ENCODE results near the gene EDDM3A.
A peak's percentile ranks its signal among the peaks of the same experiment; 100 is the strongest.
"Not testable (repeated sequence)": the region's sequence is repeated elsewhere in the genome, so short reads cannot be mapped to it uniquely, and the experiment has no call there.

EDDM3A gene, protein sequence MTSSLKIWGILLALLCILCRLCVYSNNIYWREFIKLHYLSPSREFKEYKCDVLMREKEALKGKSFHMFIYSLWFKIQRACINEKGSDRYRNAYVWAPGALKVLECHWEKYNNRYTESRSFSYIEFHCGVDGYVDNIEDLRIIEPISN

DNA sequence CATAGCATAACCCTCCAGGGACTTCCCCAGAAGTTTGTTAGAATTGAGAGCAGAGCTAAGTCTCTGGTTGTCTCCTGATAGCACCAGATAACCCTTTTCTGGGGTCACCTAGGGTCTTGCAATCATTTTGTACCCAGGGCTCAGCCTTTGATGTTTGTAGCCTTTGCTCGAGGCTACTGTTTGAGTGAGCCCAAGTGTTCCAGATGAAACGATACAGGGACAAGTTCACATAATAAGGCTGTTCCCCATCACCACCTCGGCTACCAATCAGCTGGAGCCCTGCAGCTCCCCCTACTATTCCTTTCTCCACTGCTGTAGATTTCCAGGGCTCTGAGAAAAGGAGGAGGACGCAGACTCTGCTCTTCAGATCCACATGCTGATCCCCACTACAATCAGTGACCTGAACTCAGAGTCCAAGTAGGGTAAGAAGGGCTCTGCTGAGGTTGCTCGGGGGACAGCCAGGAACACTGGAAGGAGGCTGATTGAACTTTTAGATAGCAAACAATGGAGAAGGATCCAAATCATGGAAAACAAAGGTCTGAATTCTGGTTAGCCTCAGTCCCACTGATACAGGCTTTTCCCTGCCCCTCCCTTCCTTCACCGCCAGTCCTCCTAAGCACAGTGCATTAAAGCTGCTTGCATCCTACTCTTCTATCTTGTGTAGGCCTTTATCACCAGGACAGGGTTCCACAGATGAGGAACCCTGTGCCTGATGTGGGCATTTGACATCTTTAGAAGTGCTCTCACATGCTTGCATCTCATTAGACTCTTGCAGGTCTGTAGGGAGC is at the start of gene EDDM3A:
Gene EDDM3A (plus strand): TSS at position 317 of the 788 bp plus-strand sequence. CDS start 1,694 bp downstream, outside the sequence.
- DNase-seq, result no peak

GRCh38 chr14:20696764-20697163 is 48.9 kb upstream of the EDDM3A start:
- DNase-seq, result no peak

- no peak for DNase-seq
These were observed 48.2 kb upstream of the EDDM3A start for GRCh38 chr14:20697273-20698017.

- DNase-seq, result no peak
These were observed 47.7 kb upstream of the EDDM3A start for GRCh38 chr14:20698018-20698329.

DNA sequence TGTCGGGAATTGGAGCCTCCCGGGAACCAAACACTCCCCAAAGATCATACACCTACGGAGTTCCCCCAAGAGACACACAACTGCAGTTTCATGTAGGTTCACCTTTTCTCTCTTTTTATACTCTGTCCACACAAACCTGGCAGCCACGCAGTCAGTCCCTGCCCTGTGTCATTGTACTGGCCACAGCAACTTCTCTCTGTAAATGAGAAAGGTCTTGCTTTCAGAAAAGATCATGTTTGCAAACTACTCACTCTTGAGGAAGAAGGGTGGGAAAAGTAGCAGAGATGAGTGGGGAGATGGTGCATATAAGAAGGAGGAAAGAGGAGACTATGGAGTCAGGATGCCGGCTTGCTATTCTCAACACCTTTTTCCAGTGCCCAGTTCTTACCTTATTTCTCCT is 46.8 kb upstream of the EDDM3A start:
- DNase-seq, result no peak

GRCh38 chr14:20699931-20700330 is 45.8 kb upstream of the EDDM3A start:
- no peak for DNase-seq

GRCh38 chr14:20700965-20701364 is 44.7 kb upstream of the EDDM3A start:
- DNase-seq, result not testable (repeated sequence)

GRCh38 chr14:20706657-20707355 is 38.9 kb upstream of the EDDM3A start:
- no peak for DNase-seq

- no peak for DNase-seq
These were observed 38.1 kb upstream of the EDDM3A start for GRCh38 chr14:20707622-20708021.

- DNase-seq, result no peak
These were observed 34.4 kb upstream of the EDDM3A start for GRCh38 chr14:20711261-20711660.

DNA sequence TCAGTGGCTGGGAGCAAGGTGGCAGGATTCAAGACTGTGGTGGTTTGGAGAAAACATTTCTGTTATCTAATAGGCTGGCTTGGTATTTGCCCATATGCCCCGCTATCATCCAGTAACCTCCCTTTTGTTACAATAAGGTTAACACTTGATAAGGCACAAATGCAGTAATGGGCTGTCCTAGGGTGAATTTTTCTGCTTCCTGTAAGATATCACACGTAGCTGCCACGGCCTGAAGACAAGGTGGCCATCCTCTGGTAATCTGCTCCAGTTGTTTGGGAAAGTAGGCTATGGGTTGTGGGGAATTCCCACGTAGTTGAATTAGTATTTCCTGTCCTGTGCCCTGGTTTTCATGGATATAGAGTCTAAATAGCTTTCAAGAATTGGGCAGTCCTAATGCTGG is 34.0 kb upstream of the EDDM3A start:
- DNase-seq, result no peak

DNA sequence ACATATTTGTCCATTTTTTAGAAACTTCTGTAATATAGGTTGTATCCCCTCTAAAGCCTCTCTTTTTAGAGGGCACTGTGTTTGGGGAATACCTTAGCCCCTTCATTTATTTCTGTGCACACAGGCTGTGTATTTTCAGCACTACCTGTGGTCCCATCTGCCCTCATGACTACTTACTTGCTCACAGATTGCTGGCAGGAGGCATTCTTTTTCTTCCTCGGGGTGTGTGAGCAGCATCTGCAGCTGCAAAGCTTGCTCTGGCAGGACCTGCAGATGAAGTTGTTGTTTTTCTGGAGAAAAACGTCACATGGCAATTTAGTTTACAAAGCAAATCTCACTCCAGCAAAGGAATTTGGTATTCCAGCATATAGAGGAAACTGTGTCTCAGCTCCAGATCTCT is 32.8 kb upstream of the EDDM3A start:
- no peak for DNase-seq

- peak; percentile 15 for DNase-seq
These were observed 31.0 kb upstream of the EDDM3A start for GRCh38 chr14:20714593-20715250.

DNA sequence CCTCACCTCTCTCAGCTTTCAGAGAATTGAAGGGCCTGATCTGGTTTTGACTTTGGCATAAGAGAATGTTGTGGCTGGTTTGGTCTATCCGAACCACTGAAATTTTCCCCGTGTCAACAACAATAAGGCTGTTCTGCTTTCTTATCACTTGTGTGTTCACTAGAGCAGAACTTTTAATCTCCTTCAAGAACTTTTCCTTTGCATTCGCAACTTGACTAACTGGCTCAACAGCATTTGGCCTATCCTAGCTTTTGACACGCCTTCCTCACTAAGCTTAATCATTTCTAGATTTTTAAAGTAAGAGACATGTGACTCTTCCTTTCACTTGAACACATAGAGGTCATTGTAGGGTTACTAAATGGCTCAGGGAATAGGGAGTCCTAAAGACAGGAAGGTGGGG is 25.9 kb upstream of the EDDM3A start:
- DNase-seq, result no peak

DNA sequence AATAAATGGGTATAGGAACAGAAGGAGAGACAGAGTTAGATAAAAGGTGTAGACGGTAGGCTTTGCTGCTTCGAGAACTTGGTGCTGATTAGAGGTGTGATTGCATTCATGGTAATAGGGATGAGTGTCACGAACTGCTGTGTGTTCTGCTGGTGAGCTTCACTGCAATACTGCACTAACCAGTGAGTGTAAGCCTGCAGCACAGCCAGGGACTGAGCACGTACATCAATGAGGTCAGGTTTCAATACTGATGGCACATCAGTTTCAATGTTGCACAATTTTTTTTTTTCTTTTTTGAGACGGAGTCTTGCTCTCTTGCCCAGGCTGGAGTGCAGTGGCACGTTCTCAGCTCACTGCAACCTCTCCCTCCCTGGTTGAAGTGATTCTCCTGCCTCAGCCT is 24.9 kb upstream of the EDDM3A start:
- DNase-seq, result no peak

DNA sequence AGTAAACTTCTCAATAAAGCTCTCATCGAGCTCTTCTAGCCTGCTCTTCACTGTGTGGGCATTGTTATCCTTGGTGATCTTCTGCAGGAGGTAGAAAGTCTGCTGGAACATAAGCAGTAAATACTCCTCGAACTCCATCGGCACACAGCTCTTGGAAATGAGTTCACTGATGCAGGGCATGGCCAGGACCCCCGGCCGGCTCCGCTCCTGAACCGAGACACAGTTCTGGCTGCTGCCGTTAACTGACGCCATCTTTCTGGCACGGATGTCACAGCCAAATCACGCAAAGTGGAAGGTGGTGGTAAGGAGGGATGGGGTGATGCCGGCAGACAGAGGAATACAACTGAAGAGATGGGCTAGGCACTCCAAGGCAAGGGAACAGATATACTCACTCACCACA is 23.7 kb upstream of the EDDM3A start:
- no peak for DNase-seq

DNA sequence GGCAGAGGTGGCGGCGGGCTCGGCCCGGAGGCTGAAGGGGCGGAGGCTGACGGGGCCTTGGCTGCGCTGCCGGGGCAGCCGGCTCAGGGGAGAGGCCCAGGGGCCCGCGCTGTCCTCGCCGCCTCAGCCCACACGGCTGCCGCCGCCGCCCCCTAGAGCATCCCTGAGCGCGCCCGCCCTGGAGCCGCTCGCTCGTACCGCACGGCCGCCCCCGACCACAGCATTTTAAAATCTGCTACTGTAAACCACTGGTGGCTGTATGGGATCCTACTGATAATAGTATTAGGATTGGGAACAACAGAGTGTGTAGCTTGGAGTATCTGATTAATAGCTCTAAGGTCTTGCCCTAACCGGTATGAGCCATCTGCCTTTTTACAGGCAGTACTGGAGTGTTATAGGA is 22.2 kb upstream of the EDDM3A start:
- DNase-seq, result no peak

GRCh38 chr14:20726121-20726520 is 19.6 kb upstream of the EDDM3A start:
- not testable (repeated sequence) for DNase-seq

DNA sequence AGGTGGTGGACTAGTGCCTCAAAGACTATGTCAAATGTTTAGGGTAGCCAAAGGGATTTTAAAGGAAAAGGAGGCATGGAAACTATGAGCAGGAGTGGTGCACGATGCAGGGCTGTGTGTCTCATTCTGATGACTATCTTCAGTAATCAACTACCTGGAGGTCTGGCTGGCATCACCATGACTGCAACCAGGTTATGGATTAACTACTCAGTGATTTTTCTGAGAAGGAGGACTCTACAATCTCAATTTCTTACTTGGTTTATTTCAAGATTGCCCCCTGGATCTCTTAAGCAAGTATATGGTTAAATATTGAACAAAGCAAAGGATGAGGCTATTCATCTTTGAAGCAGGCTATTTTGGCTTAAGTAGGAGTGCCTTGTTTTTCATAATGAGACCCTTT is 19.2 kb upstream of the EDDM3A start:
- no peak for DNase-seq

DNA sequence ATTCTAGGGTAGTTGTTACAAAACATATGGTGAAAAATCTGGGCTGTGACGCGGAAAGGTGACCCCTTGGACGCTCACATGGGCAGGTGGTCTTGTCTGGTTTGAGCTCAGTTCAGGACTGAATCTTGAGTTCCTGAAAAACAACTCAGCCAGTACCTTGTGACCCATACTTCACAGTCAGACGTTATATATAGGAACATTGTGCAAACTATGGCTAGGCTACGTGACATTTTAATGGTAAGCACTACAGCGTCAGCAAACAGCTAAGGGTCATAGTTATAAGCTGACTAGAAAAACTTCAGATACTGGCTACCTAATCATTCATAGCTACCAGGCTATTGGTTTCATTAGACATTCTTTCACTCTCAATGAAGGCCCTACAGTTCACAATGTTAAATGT is 14.8 kb upstream of the EDDM3A start:
- no peak for DNase-seq

DNA sequence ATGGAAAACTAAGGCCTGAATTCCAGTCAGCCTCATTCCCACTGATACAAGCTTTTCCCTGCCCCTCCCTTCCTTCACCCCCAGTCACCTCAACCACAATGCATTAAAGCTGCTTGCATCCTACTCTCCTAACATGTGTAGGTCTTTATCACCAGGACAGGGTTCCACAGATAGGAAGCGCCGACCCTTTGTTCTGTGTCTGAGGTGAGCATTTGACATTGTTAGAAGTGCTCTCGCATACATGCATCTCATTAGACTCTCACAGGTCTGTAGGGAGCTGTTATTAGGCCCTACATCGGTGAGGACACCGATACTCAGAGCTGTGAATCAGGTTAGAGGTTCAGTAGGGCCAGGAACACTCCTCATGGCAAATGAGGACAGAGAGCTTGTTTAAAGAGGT is 13.2 kb upstream of the EDDM3A start:
- DNase-seq, result no peak

GRCh38 chr14:20732979-20733635 is 12.6 kb upstream of the EDDM3A start:
- DNase-seq, result no peak
